Fibroblast of skin of scalp (primary cell): ENCODE results near the gene OSBP2.
"Not testable (repeated sequence)": the region's sequence is repeated elsewhere in the genome, so short reads cannot be mapped to it uniquely, and the experiment has no call there.

Experiments used
- DNase-seq: peaks from one replicate; pipeline ENCODE4 v3.0.0-alpha.2; 2013

The OSBP2 gene

GRCh38 chr22:30718938-30719337, 24.3 kb downstream of the OSBP2 start:
- DNase-seq: no peak

DNA sequence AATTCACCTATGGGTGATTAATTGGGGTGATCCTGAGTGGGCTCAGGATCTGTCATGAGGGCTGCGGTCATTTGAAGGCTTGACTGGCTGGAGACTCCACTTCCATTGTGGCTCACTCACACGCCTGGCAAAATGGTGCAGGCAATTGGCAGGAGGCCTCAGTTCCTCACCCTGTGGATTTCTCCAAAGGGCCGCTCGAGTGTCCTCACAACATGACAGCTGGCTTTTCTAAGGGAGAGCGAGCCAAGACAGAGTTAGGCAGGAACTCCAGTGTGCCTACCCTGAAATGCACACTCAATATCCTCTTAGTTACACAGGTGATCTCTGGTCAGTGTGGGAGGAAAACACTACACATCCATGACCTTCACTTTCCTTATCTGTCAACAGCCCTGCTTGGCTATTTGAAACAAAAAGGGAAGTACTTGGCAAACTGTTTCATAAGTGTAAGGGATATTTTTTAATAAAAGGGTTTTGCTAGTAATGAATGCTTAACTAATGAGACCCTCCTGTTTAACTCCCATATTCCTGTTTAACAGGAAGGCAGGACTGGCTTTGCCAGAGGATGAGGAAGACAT, 25.7 kb downstream of the OSBP2 start:
- no peak for DNase-seq

- DNase-seq: no peak
These were observed 27.1 kb downstream of the OSBP2 start for GRCh38 chr22:30721741-30722140.

DNA sequence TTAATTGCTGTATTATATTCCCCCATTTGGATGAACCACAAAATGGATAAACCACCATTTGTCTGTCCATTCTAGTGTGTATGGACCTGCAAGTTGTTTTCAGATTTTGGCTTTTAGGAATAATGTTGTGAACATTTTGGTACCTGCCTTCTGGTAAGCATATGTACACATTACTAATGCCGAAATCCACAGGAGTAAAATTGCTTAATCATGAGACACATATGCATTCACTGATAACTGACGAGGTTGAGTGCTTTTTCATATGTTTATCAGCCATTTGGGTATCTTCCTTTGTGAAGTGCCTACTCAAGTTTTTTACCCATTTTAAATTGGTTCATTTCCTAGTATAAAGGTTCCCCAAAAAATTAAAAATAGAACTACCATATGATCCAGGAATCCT, 34.2 kb downstream of the OSBP2 start:
- no peak for DNase-seq

- no peak for DNase-seq
These were observed 37.0 kb downstream of the OSBP2 start for GRCh38 chr22:30731658-30732057.

- DNase-seq: no peak
These were observed 37.8 kb downstream of the OSBP2 start for GRCh38 chr22:30732426-30732825.

- DNase-seq: peak; percentile 44
These were observed 38.5 kb downstream of the OSBP2 start for GRCh38 chr22:30733181-30733631.

GRCh38 chr22:30740007-30740406, 45.3 kb downstream of the OSBP2 start:
- DNase-seq: not testable (repeated sequence)

GRCh38 chr22:30740511-30740910, 45.8 kb downstream of the OSBP2 start:
- not testable (repeated sequence) for DNase-seq

DNA sequence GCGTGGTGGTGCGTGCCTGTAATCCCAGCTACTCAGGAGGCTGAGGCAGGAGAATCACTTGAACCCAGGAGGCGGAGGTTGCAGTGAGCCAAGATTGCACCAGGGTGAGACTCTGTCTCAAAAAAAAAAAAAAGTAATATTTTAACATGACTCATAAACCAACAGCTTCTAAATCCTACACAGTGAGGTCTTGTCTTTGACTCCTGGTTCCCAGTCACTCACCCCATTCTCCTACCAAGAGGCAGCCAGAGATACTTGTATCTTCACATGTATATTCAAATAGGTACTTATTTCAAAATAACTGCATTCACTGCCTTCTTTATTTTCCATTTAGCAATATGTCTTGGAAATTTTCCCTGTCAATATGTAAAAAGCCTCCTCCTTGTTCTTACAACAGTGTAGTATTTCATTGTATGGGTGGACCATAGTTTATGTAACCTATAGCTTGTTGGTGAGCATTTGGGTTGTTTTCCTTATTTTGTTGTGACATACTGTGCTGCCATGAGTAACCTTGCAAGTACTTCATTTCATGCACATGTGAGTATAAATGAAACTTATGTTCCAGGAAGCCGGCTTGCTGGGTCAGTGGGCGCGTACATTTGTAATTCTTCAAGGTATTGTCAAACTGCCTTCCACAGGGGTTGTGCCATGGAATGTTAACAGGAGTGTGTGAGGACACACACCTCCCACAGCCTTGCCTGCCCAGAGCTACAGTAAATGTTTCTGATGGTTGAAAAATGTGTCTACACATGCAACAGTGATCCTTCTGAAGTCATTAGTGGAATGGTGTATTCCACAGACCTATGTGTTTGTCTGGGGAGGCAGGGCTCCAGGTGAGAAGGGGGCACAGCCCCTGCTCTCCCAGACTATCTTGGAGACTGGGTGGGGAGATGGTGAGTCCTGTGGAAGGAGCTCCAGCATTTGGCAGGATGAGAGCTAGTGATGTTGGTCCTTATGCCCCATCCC, 47.9 kb downstream of the OSBP2 start:
- DNase-seq: no peak

- no peak for DNase-seq
These were observed 48.8 kb downstream of the OSBP2 start for GRCh38 chr22:30743257-30744020.

DNA sequence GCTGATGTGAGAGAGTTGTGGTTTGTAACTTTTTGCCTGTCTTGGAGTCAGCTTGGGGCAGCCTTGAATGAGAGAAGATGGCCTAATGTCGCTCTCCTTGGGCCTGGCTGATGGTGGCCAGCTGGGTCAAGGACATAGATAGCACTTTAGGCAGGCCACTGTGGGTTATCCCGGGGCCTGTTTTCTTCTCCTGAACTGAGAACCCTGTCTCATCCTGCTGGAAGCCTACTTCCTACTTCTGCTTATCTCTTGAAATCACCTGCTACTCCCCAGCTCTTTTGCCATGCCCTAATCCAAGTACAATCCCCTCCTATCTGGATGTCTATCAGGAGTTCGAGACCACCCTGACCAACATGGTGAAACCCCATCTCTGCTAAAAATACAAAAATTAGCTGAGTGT, 49.5 kb downstream of the OSBP2 start:
- DNase-seq: no peak

DNA sequence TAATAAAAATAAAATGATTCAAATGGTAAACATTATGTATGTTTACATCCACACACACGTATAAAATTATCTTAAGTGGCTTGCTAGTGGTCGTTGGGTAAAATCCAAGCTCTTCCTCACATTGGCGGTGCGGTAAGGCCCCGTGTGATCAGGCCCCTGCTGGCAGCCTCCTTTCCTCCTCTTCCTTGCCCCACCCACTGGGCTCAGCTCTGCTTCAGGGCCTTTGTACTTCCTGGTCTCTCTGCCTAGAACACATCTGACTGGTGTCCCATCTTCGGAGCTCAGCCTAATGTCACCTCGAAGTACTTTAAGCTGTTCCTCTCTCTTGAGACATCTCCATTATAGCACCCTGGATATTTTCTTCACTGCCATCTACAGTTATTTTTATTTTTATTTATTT, 52.8 kb downstream of the OSBP2 start:
- DNase-seq: no peak

DNA sequence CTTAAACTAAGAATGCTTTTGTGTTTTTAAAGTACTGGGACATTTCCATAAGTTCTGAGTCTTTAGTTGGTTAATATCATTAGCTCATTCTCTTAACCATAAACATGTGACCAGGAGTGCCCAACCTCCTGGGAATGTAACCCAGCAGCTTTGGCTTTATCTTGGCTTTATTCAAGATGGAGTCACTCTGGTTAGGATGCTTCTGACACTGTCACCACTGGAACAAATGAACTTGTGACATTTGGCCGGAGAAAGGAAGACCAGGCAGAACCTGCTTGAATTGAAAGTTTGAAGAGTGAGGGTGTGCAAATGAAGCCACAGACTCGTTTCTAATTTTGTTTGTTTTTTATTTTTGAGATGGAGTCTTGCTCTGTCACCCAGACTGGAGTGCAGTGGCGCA, 54.6 kb downstream of the OSBP2 start:
- no peak for DNase-seq

- no peak for DNase-seq
These were observed 55.2 kb downstream of the OSBP2 start for GRCh38 chr22:30749849-30750248.

GRCh38 chr22:30751529-30751928, 56.9 kb downstream of the OSBP2 start:
- DNase-seq: no peak

- DNase-seq: peak; percentile 22
These were observed 58.1 kb downstream of the OSBP2 start for GRCh38 chr22:30752771-30753170.

DNA sequence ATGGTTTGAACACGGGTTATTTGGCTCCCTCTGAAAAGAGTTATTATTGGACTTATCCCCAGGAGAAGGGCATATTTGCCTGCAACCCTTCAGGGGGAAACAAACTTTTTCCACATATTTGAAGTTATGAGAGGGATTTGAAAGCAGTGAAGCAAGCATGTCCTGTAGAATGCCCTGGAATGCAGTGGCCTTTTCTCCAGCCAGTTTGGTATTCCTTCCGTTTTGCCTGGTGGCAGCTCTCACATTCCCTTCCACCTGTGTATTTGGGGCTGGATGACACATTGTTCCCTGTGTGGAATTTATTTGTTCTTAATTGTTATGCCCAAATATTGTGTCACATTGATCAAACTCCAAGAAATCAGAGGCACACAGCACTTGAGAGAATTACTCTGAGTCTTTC, 59.0 kb downstream of the OSBP2 start:
- no peak for DNase-seq

GRCh38 chr22:30754521-30754920, 59.8 kb downstream of the OSBP2 start:
- no peak for DNase-seq

GRCh38 chr22:30754971-30755758, 60.5 kb downstream of the OSBP2 start:
- peak; percentile 83 for DNase-seq

DNA sequence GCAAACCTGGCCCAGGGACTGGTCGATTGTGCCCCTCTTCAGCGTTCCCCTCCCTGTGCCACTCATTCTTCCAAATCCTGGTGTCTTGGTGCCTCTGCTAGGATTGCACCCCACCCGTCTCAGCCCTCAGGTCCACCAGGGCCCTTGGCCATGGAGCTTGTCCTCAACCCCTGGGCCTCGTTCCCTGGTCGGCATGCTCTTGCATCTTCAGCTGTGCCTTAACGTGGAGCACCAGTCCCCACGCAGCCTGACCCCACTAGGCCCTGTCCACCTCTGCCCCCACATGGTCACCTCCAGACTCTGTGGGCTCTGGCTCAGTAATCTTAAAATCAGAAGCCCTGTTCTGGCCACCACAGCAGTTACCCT, 61.1 kb downstream of the OSBP2 start:
- no peak for DNase-seq
